ENCODE results near the gene CNTROB. TPM values are rescaled to one million over a fixed set of nuclear protein-coding genes. Genes with fewer than 3 reads are reported as not detected.

CNTROB gene
- total and polyA plus RNA-seq, 2 of the 4 experiments (the other 2 are of a cell fraction): 12.7 to 26.4 TPM

DNA sequence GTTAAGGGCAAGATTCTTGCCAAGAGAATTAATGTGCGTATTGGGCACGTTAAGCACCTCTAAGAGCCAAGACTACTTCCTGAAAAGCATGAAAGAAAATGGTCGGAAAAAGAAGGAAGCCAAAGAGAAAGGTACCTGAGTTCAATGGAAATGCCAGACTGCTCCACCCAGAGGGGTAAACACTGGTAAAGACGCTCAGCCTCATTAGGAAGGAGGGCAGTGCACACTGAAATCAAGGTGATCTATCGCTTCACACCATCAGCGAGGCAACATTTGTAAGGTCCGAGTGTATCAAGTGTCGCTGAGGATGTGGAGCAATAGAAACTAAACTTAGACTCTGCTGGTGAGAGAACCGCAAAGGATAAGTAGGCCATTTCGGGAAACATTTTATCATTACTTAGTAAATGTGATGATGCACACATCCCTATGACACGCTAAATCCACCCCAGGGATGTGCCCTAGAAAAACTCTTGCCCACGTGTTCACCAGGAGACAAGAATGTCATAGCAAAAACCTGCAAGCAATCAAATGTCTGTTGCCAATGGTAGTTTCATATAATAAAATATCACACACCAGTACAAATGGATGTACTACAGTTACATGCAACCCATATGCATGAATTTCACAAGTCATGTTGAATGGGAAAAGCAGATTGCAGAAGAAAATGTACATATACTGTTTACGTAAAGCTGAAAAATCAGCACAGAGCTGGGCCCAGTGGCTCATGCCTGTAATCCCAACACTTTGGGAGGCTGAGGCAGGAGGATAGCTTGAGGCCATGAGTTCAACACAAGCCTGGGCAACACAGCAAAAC is 23.6 kb downstream of the CNTROB start:
- no peak for DNase-seq
- CTCF ChIA-PET: no interaction called here
- WGBS, 2 experiments (ENCODE audit: extremely low coverage in 2 of 2, insufficient read length in 1 of 2): 86% methylated on average over 3 of the region's 13 CpGs; no CpG with 5 or more reads in 1 of the 2 experiments

More for the DNA sequence above, 23.6 kb downstream of the CNTROB start:
- Histone ChIP-seq H3K9me1 (ENCODE audit: insufficient read depth, low read length) (no peaks in the 10 kb centered on the region), H3K4me1 (ENCODE audit: control insufficient read depth, insufficient read depth, low read length) (no peaks in the 10 kb centered on the region), H3K79me1 (ENCODE audit: low read depth in 1 of 2, low read length in 2 of 2) (no peaks in the 10 kb centered on the region), H3K4me3 (ENCODE audit: insufficient read depth, low read depth, low read length) (no peak overlapping the region), H3K36me3 (ENCODE audit: control insufficient read depth, insufficient read depth, low read length) (no peaks in the 10 kb centered on the region), H3K18ac (ENCODE audit: low read depth, low read length) (no peak overlapping the region), H2AK9ac (replicated peaks; ENCODE audit: low read depth, low read length, poor library complexity) (no peak overlapping the region), H2BK120ac (ENCODE audit: low read depth, low read length) (no peak overlapping the region), H4K91ac (ENCODE audit: insufficient read depth, low read depth, low read length) (no peak overlapping the region), H4K20me1 (ENCODE audit: insufficient read depth, low read length) (no peaks in the 10 kb centered on the region), H2BK15ac (ENCODE audit: low read depth, low read length) (no peak overlapping the region), H2BK5ac (ENCODE audit: low read depth, low read length, poor library complexity, severe bottlenecking) (no peak overlapping the region), H3K9ac (ENCODE audit: low read depth, low read length) (no peak overlapping the region), H2AK5ac (ENCODE audit: low read depth, low read length) (no peak overlapping the region), H4K8ac (ENCODE audit: low read depth in 2 of 2, low read length in 2 of 2) (no peak overlapping the region), H3K4me2 (ENCODE audit: low read depth, low read length) (no peak overlapping the region), H2AFZ (replicated peaks; ENCODE audit: low read length, poor library complexity) (no peak overlapping the region), H3K27ac (ENCODE audit: insufficient read depth, low read length) (no peak overlapping the region), H3K4ac (ENCODE audit: low read depth, low read length) (no peak overlapping the region), H3K56ac (ENCODE audit: extremely low read depth, insufficient read depth, low read length) (no peak overlapping the region), H2BK20ac (ENCODE audit: low read depth, low read length) (no peak overlapping the region; the same call in 1 of the 2 replicates), H4K5ac (ENCODE audit: low read depth, low read length) (no peak overlapping the region), H3K27me3 (ENCODE audit: control insufficient read depth, insufficient read depth, low read length) (peaks cover 3% of the 10 kb centered on the region; the same call in 1 of the 2 replicates), H3K14ac (replicated peaks; ENCODE audit: low read depth, low read length) (no peak overlapping the region), H3K9me3 (ENCODE audit: control insufficient read depth, insufficient read depth, low read length) (no peaks in the 10 kb centered on the region), H3K23ac (ENCODE audit: low read depth, low read length) (no peak overlapping the region)
- BruUV-seq (replicated peaks): no TSS peak
- POLR2A ChIA-PET (ENCODE audit: unreplicated experiment): no interaction called here
- ATAC-seq (ENCODE audit: low read depth): no peak
- TF ChIP-seq CEBPB (IDR thresholded peaks at IDR 0.05; ENCODE audit: low read depth, low read length) (no peak), CHD1 (IDR thresholded peaks at IDR 0.05; ENCODE audit: low read depth, low read length) (no peak), NFE2L2 (IDR thresholded peaks at IDR 0.05; ENCODE audit: low read depth, low read length) (no peak), MAZ (IDR thresholded peaks at IDR 0.05; ENCODE audit: borderline replicate concordance, low read depth, low read length) (no peak), MAFK (IDR thresholded peaks at IDR 0.05; ENCODE audit: low read depth, low read length) (no peak), RFX5 (IDR thresholded peaks at IDR 0.05; ENCODE audit: low read depth, low read length) (no peak), RAD21 (IDR thresholded peaks at IDR 0.05; ENCODE audit: low read length) (no peak), BHLHE40 (IDR thresholded peaks at IDR 0.05; ENCODE audit: low read depth, low read length) (no peak)
- TF ChIP-seq, protein P1, sequence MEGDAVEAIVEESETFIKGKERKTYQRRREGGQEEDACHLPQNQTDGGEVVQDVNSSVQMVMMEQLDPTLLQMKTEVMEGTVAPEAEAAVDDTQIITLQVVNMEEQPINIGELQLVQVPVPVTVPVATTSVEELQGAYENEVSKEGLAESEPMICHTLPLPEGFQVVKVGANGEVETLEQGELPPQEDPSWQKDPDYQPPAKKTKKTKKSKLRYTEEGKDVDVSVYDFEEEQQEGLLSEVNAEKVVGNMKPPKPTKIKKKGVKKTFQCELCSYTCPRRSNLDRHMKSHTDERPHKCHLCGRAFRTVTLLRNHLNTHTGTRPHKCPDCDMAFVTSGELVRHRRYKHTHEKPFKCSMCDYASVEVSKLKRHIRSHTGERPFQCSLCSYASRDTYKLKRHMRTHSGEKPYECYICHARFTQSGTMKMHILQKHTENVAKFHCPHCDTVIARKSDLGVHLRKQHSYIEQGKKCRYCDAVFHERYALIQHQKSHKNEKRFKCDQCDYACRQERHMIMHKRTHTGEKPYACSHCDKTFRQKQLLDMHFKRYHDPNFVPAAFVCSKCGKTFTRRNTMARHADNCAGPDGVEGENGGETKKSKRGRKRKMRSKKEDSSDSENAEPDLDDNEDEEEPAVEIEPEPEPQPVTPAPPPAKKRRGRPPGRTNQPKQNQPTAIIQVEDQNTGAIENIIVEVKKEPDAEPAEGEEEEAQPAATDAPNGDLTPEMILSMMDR (conservative IDR thresholded peaks at IDR 0.05; ENCODE audit: low read depth, low read length): no peak
- TF ChIP-seq, protein P2, sequence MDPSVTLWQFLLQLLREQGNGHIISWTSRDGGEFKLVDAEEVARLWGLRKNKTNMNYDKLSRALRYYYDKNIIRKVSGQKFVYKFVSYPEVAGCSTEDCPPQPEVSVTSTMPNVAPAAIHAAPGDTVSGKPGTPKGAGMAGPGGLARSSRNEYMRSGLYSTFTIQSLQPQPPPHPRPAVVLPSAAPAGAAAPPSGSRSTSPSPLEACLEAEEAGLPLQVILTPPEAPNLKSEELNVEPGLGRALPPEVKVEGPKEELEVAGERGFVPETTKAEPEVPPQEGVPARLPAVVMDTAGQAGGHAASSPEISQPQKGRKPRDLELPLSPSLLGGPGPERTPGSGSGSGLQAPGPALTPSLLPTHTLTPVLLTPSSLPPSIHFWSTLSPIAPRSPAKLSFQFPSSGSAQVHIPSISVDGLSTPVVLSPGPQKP (IDR thresholded peaks at IDR 0.05; ENCODE audit: borderline replicate concordance, low read depth, low read length): no peak
- intact Hi-C loops (cut with micrococcal nuclease) (no loop called here), in situ Hi-C loops (cut with MboI; ENCODE audit: low sequenced_read_pairs) (no loop called here), dilution Hi-C loops (cut with HindIII; ENCODE audit: low sequenced_read_pairs, unreplicated experiment) (no loop called here)
